Erythroblast (primary cell): Measurements from ENCODE around the gene SPEG.

Source experiments
- GATA1 ChIP-seq: IDR thresholded peaks from 2 replicates; pipeline ENCODE4 v1.6.1; 2011; ENCODE audit warnings: low read depth, mild to moderate bottlenecking, control low read depth, low read length, moderate library complexity
- POLR2A ChIP-seq: IDR thresholded peaks from 2 replicates; pipeline ENCODE4 v1.6.1; 2011; ENCODE audit warnings: mild to moderate bottlenecking, low read length

- peak; percentile 20 for TF ChIP-seq POLR2A
- no peak for TF ChIP-seq GATA1
Observed at GRCh38 chr2:219388121-219388906, 46.3 kb upstream of the SPEG start.
